Body of pancreas (tissue), 4 donors: Measurements from ENCODE around the gene HS6ST2. TPM values are rescaled to one million over a fixed set of nuclear protein-coding genes. Genes with fewer than 3 reads are reported as not detected.
A peak's percentile ranks its signal among the peaks of the same experiment; 100 is the strongest.

Experiments
- ATAC-seq: fragments of 150-250 bp; one replicate; pipeline ENCODE4 v1.9.1; 2016
- DNase-seq, 4 donors: peaks; one replicate each; pipeline ENCODE4 v3.0.0-alpha.2; 2019
- H3K27ac ChIP-seq, 4 donors: fragments of 200-600 bp; sonication (generic); 1 replicate in 3 of 4; 2 replicates in 1 of 4; pipeline versions ENCODE4 v1.5.1 to v1.6.1; 2016 to 2019; ENCODE audit warnings: mild to moderate bottlenecking in 1 of 4, mixed read lengths in 1 of 4, moderate library complexity in 1 of 4
- H3K27me3 ChIP-seq, 2 donors: fragments of 200-600 bp; sonication (generic); one replicate each; pipeline ENCODE4 v1.6.0; 2016; ENCODE audit warnings: mild to moderate bottlenecking in 1 of 2
- H3K36me3 ChIP-seq, 2 donors: fragments of 200-600 bp; sonication (generic); replicated peaks in 1 of 2; 2 replicates each; pipeline ENCODE4 v1.5.1; 2016; ENCODE audit warnings: low read depth in 2 of 2; ENCODE audit not compliant: insufficient read depth in 1 of 2
- H3K4me1 ChIP-seq: fragments of 200-600 bp; sonication (generic); one replicate; pipeline ENCODE4 v1.6.0; 2016
- H3K4me3 ChIP-seq, 2 donors: fragments of 200-600 bp; sonication (generic); 1 replicate in 1 of 2; 2 replicates in 1 of 2; pipeline ENCODE4 v1.5.1; 2016 to 2019
- H3K9me3 ChIP-seq, 3 donors: fragments of 200-600 bp; sonication (generic); 1 replicate in 2 of 3; 2 replicates in 1 of 3; pipeline ENCODE4 v1.5.1; 2016
- POLR2A ChIP-seq, 3 donors: fragments of 450-650 bp; IDR thresholded peaks; one replicate each; pipeline ENCODE4 v1.6.1; 2016; ENCODE audit warnings: antibody characterized with exemption in 3 of 3, mild to moderate bottlenecking in 2 of 3
- WGBS, 2 donors: methylation state at CpG; one replicate each; pipeline ENCODE4 v1.1.5; 2017; 5-methylcytosine and 5-hydroxymethylcytosine counted together
- intact Hi-C: fragments of 100-400 bp; cut with DNase I; formaldehyde crosslinking; loops from one replicate; pipeline ENCODE4 v1.15.1; 2023
- total RNA-seq, 2 donors: library from RNA; depleted of rRNA; stranded (reverse); fragments of >200 nt; gene quantifications; one replicate each; pipeline ENCODE4 v1.1.0, GENCODE V29; 2016
- TF ChIP-seq, protein P1 (sequence below), 7 experiments: fragments of 450-650 bp in 4 of 7; fragments of 200-600 bp in 3 of 7; sonication (generic) in 3 of 7; IDR thresholded peaks; one replicate each; pipeline ENCODE4 v1.5.1; 2016 to 2019; ENCODE audit warnings: antibody characterized with exemption in 7 of 7

The HS6ST2 gene
- total RNA-seq, 2 donors from 2014 or later: 2.6 to 5.3 TPM

- WGBS, 2 donors: 76 to 92% methylated on average over 1 of the region's 1 CpG
- TF ChIP-seq POLR2A (IDR thresholded peaks at IDR 0.05): no peak
- TF ChIP-seq, protein P1, sequence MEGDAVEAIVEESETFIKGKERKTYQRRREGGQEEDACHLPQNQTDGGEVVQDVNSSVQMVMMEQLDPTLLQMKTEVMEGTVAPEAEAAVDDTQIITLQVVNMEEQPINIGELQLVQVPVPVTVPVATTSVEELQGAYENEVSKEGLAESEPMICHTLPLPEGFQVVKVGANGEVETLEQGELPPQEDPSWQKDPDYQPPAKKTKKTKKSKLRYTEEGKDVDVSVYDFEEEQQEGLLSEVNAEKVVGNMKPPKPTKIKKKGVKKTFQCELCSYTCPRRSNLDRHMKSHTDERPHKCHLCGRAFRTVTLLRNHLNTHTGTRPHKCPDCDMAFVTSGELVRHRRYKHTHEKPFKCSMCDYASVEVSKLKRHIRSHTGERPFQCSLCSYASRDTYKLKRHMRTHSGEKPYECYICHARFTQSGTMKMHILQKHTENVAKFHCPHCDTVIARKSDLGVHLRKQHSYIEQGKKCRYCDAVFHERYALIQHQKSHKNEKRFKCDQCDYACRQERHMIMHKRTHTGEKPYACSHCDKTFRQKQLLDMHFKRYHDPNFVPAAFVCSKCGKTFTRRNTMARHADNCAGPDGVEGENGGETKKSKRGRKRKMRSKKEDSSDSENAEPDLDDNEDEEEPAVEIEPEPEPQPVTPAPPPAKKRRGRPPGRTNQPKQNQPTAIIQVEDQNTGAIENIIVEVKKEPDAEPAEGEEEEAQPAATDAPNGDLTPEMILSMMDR (IDR thresholded peaks at IDR 0.05): no peak
- H3K4me3 ChIP-seq: no peak overlapping the region
- H3K4me1 ChIP-seq: no peaks in the 10 kb centered on the region
- intact Hi-C loops: no loop called here
- no peaks in the 10 kb centered on the region for H3K27me3 ChIP-seq
- no peaks in the 10 kb centered on the region for H3K9me3 ChIP-seq
- H3K27ac ChIP-seq: no peak overlapping the region
- no peaks in the 10 kb centered on the region for H3K36me3 ChIP-seq
- DNase-seq (no peak), ATAC-seq (no peak)
Measured at GRCh38 chrX:132692526-132692925, 265.9 kb downstream of the HS6ST2 start.

GRCh38 chrX:132692066-132692465 lies 266.4 kb downstream of the HS6ST2 start:
- no peaks in the 10 kb centered on the region for H3K36me3 ChIP-seq
- H3K27ac ChIP-seq: no peak overlapping the region
- intact Hi-C loops: no loop called here
- H3K9me3 ChIP-seq: no peaks in the 10 kb centered on the region
- H3K27me3 ChIP-seq: no peaks in the 10 kb centered on the region
- no peak for ATAC-seq
- WGBS, 2 donors: 72 to 95% methylated on average over 6 of the region's 6 CpGs
- TF ChIP-seq, protein P1 (IDR thresholded peaks at IDR 0.05): no peak
- TF ChIP-seq POLR2A (IDR thresholded peaks at IDR 0.05): no peak
- no peaks in the 10 kb centered on the region for H3K4me1 ChIP-seq
- peak in 2 of 4 donors; percentile 5 to 23 for DNase-seq
- H3K4me3 ChIP-seq: no peak overlapping the region

- H3K4me1 ChIP-seq: no peaks in the 10 kb centered on the region
- H3K4me3 ChIP-seq: no peak overlapping the region
- WGBS, 2 donors: 61 to 73% methylated on average over 6 of the region's 6 CpGs
- TF ChIP-seq, protein P1 (IDR thresholded peaks at IDR 0.05): no peak
- TF ChIP-seq POLR2A (IDR thresholded peaks at IDR 0.05): no peak
- intact Hi-C loops: no loop called here
- no peaks in the 10 kb centered on the region for H3K36me3 ChIP-seq
- H3K9me3 ChIP-seq: no peaks in the 10 kb centered on the region
- no peak for ATAC-seq
- H3K27me3 ChIP-seq: no peaks in the 10 kb centered on the region
- no peak overlapping the region for H3K27ac ChIP-seq
- DNase-seq: no peak
Measured at GRCh38 chrX:132689612-132690563, 268.5 kb downstream of the HS6ST2 start.

GRCh38 chrX:132685276-132685675 lies 273.2 kb downstream of the HS6ST2 start:
- no peak for ATAC-seq
- Histone ChIP-seq H3K9me3 (no peaks in the 10 kb centered on the region), H3K4me1 (no peaks in the 10 kb centered on the region), H3K27me3 (no peaks in the 10 kb centered on the region), H3K27ac (no peak overlapping the region), H3K4me3 (no peak overlapping the region), H3K36me3 (no peaks in the 10 kb centered on the region)
- 90 to 94% methylated on average over 3 to 4 of the region's 4 CpGs for WGBS, 2 donors
- TF ChIP-seq, protein P1 (IDR thresholded peaks at IDR 0.05): no peak
- no peak for TF ChIP-seq POLR2A (IDR thresholded peaks at IDR 0.05)
- intact Hi-C loops: no loop called here
- no peak for DNase-seq
